ENCODE results near the gene DCLK1.

The DCLK1 gene

DNA sequence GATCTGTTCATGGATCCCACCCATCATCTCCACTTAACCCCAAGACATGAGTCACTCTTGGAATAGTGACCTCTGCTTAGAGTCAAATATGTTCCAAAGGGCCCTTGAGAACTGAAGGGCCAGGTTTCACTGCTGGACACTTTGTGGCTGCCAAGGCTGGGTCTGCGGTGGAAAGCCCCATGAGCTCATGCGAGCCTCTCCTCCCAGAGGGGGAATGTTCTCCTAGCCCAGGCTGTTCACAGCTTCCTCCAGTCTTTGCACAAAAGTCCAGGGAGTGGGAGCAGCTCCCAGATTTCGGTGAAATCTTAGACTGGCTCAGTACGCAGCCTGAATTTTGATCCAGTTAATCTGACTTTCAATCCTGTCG lies 732 bp upstream of the DCLK1 start:
- Histone ChIP-seq H3F3A (ENCODE audit: low read depth) (no peaks in the 10 kb centered on the region), H3K4me1 (ENCODE audit: insufficient read depth, low read length, poor library complexity, severe bottlenecking) (no peaks in the 10 kb centered on the region), H3K9ac (ENCODE audit: low read depth, low read length, poor library complexity, severe bottlenecking) (no peak overlapping the region), H3K36me3 (ENCODE audit: insufficient read depth, low read length) (no peaks in the 10 kb centered on the region), H2AFZ (ENCODE audit: low read length) (no peak overlapping the region), H3K4me2 (ENCODE audit: low read depth, low read length, poor library complexity, severe bottlenecking) (no peak overlapping the region), H3K79me2 (ENCODE audit: insufficient read depth, low read length) (no peaks in the 10 kb centered on the region), H3K9me2 (replicated peaks; ENCODE audit: low read depth, low read length) (no peaks in the 10 kb centered on the region), H3K27me3 (ENCODE audit: insufficient read depth, low read length, poor library complexity, severe bottlenecking) (no peaks in the 10 kb centered on the region), H3K4me3 (ENCODE audit: low read length, poor library complexity, severe bottlenecking) (no peak overlapping the region), H4K20me1 (ENCODE audit: insufficient read depth, low read length, poor library complexity, severe bottlenecking) (no peaks in the 10 kb centered on the region), H3K9me3 (ENCODE audit: insufficient read depth, low read depth, low read length) (no peaks in the 10 kb centered on the region)
- TF ChIP-seq EZH2phosphoT487 (IDR thresholded peaks at IDR 0.05; ENCODE audit: borderline replicate concordance) = no peak
- TF ChIP-seq, protein P1, sequence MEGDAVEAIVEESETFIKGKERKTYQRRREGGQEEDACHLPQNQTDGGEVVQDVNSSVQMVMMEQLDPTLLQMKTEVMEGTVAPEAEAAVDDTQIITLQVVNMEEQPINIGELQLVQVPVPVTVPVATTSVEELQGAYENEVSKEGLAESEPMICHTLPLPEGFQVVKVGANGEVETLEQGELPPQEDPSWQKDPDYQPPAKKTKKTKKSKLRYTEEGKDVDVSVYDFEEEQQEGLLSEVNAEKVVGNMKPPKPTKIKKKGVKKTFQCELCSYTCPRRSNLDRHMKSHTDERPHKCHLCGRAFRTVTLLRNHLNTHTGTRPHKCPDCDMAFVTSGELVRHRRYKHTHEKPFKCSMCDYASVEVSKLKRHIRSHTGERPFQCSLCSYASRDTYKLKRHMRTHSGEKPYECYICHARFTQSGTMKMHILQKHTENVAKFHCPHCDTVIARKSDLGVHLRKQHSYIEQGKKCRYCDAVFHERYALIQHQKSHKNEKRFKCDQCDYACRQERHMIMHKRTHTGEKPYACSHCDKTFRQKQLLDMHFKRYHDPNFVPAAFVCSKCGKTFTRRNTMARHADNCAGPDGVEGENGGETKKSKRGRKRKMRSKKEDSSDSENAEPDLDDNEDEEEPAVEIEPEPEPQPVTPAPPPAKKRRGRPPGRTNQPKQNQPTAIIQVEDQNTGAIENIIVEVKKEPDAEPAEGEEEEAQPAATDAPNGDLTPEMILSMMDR (conservative IDR thresholded peaks at IDR 0.05; ENCODE audit: low read length) = no peak

DNA sequence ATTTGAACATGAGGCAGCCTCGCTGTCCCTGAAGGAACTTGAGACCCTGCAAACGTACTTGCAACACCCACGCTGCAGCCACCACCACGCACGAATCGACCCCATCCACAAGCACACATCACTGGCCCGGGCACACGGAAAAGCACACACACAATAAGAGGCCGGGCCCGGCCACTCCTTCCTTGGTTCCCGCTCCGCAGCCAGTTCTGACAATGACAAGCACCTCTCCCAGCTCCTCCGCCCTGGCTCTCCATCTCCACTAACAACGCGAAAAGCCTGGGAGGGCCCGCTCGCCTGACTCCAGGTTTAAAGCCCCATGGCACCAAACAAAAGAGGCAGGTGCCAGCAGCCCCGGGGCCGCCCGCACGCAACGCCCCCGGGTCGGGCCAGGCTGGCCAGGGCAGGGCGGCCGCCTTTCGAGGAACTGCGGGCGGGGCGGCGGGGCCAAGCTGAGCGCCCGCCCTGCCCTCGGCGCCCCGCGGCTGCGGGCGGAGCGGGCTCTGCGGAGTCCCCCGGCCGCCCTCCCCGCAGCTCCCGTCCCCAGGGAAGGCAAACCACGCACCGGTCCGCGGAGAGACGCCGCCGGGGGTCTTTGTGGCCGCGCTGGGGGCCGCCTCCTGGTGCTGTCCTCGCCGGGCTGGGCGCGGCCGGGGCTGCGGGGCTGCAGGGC lies 495 bp downstream of the DCLK1 start:
- H2AFZ ChIP-seq (ENCODE audit: low read length) = no peak overlapping the region
- no peaks in the 10 kb centered on the region for H3K27me3 ChIP-seq (ENCODE audit: insufficient read depth, low read length, poor library complexity, severe bottlenecking)
- no peaks in the 10 kb centered on the region for H3F3A ChIP-seq (ENCODE audit: low read depth)
- no peaks in the 10 kb centered on the region for H3K9me3 ChIP-seq (ENCODE audit: insufficient read depth, low read depth, low read length)
- H3K9me2 ChIP-seq (replicated peaks; ENCODE audit: low read depth, low read length) = no peaks in the 10 kb centered on the region
- TF ChIP-seq, protein P1 (conservative IDR thresholded peaks at IDR 0.05; ENCODE audit: low read length) = no peak
- TF ChIP-seq EZH2phosphoT487 (IDR thresholded peaks at IDR 0.05; ENCODE audit: borderline replicate concordance) = no peak
- H3K4me3 ChIP-seq (ENCODE audit: low read length, poor library complexity, severe bottlenecking) = no peak overlapping the region
- H3K9ac ChIP-seq (ENCODE audit: low read depth, low read length, poor library complexity, severe bottlenecking) = no peak overlapping the region
- H3K4me1 ChIP-seq (ENCODE audit: insufficient read depth, low read length, poor library complexity, severe bottlenecking) = no peaks in the 10 kb centered on the region
- no peaks in the 10 kb centered on the region for H4K20me1 ChIP-seq (ENCODE audit: insufficient read depth, low read length, poor library complexity, severe bottlenecking)
- H3K36me3 ChIP-seq (ENCODE audit: insufficient read depth, low read length) = no peaks in the 10 kb centered on the region
- no peak overlapping the region for H3K4me2 ChIP-seq (ENCODE audit: low read depth, low read length, poor library complexity, severe bottlenecking)
- no peaks in the 10 kb centered on the region for H3K79me2 ChIP-seq (ENCODE audit: insufficient read depth, low read length)

GRCh38 chr13:36130193-36130551 lies 1.0 kb downstream of the DCLK1 start:
- H3K4me3 ChIP-seq (ENCODE audit: low read length, poor library complexity, severe bottlenecking) = no peak overlapping the region
- TF ChIP-seq, protein P1 (conservative IDR thresholded peaks at IDR 0.05; ENCODE audit: low read length) = no peak
- no peak for TF ChIP-seq EZH2phosphoT487 (IDR thresholded peaks at IDR 0.05; ENCODE audit: borderline replicate concordance)
- H3K4me2 ChIP-seq (ENCODE audit: low read depth, low read length, poor library complexity, severe bottlenecking) = no peak overlapping the region

More at GRCh38 chr13:36130193-36130551, 1.0 kb downstream of the DCLK1 start:
- Histone ChIP-seq H3K9me2 (replicated peaks; ENCODE audit: low read depth, low read length) (no peaks in the 10 kb centered on the region), H3K79me2 (ENCODE audit: insufficient read depth, low read length) (no peaks in the 10 kb centered on the region), H3K9me3 (ENCODE audit: insufficient read depth, low read depth, low read length) (no peaks in the 10 kb centered on the region), H3K4me1 (ENCODE audit: insufficient read depth, low read length, poor library complexity, severe bottlenecking) (no peaks in the 10 kb centered on the region), H3K9ac (ENCODE audit: low read depth, low read length, poor library complexity, severe bottlenecking) (no peak overlapping the region), H2AFZ (ENCODE audit: low read length) (no peak overlapping the region), H4K20me1 (ENCODE audit: insufficient read depth, low read length, poor library complexity, severe bottlenecking) (no peaks in the 10 kb centered on the region), H3F3A (ENCODE audit: low read depth) (no peaks in the 10 kb centered on the region), H3K36me3 (ENCODE audit: insufficient read depth, low read length) (no peaks in the 10 kb centered on the region), H3K27me3 (ENCODE audit: insufficient read depth, low read length, poor library complexity, severe bottlenecking) (no peaks in the 10 kb centered on the region)

Data from Loucy (cell line).